Measurements from ENCODE around the gene CGB8.

CGB8 gene

DNA sequence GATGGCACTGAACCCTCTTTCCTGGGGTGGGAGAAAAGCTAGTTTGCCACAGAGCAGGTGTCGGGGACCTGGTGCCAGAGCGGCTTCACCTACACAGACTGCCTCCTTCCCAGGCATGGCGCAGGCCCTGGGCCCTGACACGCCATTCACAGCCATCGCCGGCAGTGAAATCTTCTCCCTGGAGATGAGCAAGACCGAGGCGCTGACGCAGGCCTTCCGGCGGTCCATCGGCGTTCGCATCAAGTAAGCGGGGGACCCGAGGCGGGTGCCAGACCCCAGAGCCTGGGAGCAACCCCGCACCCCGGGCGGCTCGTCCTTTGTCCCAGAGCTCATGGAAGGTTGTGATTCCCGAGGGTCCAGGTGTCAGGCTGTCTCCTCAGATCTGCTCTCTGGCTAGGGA is 42.0 kb downstream of the CGB8 start:
- DNase-seq (ENCODE audit: low read depth): no peak

DNA sequence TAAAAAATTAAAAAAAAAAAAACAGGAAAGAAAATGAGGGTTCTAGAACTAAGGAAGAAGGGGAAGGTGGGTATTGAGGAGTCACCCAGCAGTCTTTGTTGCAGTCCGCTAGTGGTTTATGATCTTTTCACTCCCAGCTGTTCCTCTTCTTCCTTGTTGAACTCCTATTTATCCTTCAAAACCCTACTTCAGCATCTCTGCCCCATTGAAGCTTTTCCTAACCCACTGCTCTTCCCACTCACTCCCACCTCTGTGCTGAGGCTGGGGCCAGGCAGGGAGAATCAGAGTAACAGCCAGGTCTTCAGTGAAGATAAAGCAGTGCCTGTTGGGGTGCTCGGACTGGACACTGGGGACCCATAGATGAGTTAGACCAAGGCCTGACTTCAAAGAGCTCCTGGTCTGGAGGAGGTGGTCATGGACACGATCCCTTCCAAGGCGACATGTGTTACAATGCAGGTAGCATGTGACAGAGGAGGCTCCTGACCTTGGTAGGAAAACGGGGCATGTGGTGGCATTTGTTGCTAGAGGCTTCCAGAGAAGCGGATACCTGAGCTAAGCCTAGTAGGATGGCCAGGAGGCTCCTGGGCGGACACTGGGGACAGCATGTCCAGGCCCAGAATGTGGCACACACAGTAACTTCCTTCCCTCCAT is 43.8 kb downstream of the CGB8 start:
- no peak for DNase-seq (ENCODE audit: low read depth)

DNA sequence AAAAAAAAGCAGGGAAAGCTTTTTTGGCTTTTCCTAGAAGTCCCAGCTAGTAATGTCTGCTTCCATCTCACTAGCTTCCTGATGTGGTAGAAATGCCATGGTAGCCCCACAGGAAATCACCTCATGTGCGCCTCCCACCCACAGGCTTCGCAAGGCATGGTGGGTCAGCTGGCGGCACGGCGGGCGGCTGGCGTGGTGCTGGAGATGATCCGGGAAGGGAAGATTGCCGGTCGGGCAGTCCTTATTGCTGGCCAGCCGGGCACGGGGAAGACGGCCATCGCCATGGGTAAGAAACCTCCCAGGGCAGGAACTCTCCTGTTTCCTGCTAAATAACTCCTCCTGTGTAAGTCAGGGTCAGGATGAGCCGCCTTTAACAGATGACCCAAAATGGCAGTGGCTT is 44.8 kb downstream of the CGB8 start:
- DNase-seq (ENCODE audit: low read depth): no peak

DNA sequence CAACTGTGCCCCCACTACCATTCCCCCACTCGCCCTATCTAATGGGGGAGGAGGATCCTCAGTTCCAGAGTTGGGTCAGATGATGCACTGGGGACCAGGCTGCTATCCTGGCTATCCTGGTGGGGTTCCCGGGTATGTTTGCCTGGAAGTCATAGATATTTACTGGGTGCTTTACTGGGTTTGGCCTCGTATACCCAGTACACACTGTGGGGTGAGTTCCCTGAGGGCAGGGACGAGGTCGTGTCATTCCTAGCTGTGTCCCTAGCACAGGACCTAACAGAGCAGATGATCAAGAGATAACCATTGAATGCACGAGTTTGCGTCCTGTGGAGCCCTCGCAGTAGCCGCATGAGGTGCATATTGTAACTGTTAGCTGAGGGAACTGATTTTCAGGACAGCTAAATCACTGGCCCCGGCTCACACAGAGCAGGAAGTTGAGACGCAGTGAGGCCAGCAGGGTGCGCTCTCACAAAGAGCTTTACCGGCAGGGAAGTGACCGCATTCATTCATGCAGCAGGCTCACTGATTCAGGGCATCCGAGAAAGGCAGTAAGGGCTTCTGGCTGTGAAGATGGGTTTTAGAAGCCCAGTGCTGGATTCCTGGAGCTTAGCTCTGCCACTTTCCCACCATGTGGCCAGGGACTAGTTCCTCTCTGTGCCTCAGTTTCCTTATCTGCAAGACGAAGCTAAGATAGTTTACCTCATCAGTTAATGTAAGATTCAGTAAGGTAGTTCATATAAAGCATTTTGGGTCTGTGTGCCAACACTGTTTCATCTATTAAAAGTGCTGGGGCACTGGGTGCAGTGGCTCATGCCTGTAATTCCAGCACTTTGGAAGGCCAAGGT is 49.2 kb downstream of the CGB8 start:
- DNase-seq (ENCODE audit: low read depth): peak; percentile 54

DNA sequence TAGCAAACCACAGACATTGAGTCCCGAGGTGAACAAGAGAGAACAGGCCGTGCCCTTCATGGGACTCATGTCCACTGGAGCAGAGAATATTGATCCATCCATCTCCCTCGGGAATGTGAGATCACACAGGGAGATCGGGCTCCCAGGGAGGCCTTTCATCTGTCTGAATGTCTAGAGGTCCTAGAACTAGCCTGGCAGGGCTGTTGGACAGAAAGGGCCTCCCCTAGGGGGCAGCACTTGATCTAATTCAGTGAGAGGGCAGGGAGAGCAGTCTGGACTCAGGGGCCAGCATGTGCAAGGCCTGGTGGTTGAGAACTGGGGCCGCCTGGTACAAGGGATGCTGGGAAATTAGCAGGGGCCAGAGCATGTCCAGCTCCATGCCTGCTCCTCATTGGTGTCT is 50.9 kb downstream of the CGB8 start:
- peak; percentile 25 for DNase-seq (ENCODE audit: low read depth)
